Osteoblast (primary cell): ENCODE data around the gene TUBA4B. TPM values are rescaled to one million over a fixed set of nuclear protein-coding genes. Genes with fewer than 3 reads are reported as not detected.

Experiments
- DNase-seq: peaks from one replicate; pipeline ENCODE4 v3.0.0; 2011; ENCODE audit warnings: low spot score, mixed read lengths; ENCODE audit not compliant: insufficient read length; ENCODE audit errors: missing footprints
- H2AFZ ChIP-seq: 2 replicates; pipeline ENCODE4 v1.6.0; 2011; ENCODE audit warnings: mild to moderate bottlenecking, low read length
- H3K27ac ChIP-seq: 2 replicates; pipeline ENCODE4 v1.5.1; 2011; ENCODE audit warnings: mild to moderate bottlenecking, low read depth, low read length, moderate library complexity
- H3K27me3 ChIP-seq: 2 replicates; pipeline ENCODE4 v1.6.0; 2012; ENCODE audit warnings: mild to moderate bottlenecking, control low read depth, inconsistent platforms, low read length, moderate library complexity; ENCODE audit not compliant: insufficient read depth
- H3K36me3 ChIP-seq: 2 replicates; pipeline ENCODE4 v1.5.1; 2011; ENCODE audit warnings: mild to moderate bottlenecking, low read length, control low read depth, moderate library complexity; ENCODE audit not compliant: insufficient read depth
- H3K4me1 ChIP-seq: 2 replicates; pipeline ENCODE4 v1.5.1; 2011; ENCODE audit warnings: mild to moderate bottlenecking, low read length, control low read depth, moderate library complexity; ENCODE audit not compliant: insufficient read depth
- H3K4me2 ChIP-seq: 2 replicates; pipeline ENCODE4 v1.6.0; 2011; ENCODE audit warnings: mild to moderate bottlenecking, low read length; ENCODE audit not compliant: insufficient read depth
- H3K4me3 ChIP-seq: fragments of 200-600 bp; sonication (generic); 3 replicates; pipeline ENCODE4 v1.5.1; 2012; ENCODE audit warnings: mild to moderate bottlenecking, low read length, inconsistent platforms; ENCODE audit not compliant: insufficient read depth
- H3K79me2 ChIP-seq: 2 replicates; pipeline ENCODE4 v1.6.0; 2012; ENCODE audit warnings: mild to moderate bottlenecking, low read length, control low read depth, inconsistent platforms; ENCODE audit not compliant: insufficient read depth
- H3K9me3 ChIP-seq: 2 replicates; pipeline ENCODE4 v1.5.1; 2011; ENCODE audit warnings: low read depth, low read length, control low read depth
- H4K20me1 ChIP-seq: 2 replicates; pipeline ENCODE4 v1.6.0; 2012; ENCODE audit warnings: mild to moderate bottlenecking, low read length, control low read depth; ENCODE audit not compliant: insufficient read depth
- total RNA-seq: library from RNA; depleted of rRNA; stranded (reverse); fragments of >200 nt; gene quantifications from 2 replicates; pipeline ENCODE4 v1.2.3, GENCODE V29; 2012
- TF ChIP-seq, protein P1 (sequence below): IDR thresholded peaks from 2 replicates; pipeline ENCODE4 v1.5.1; 2011; ENCODE audit warnings: mild to moderate bottlenecking, low read depth, low read length, moderate library complexity; ENCODE audit errors: extremely low read depth

TUBA4B gene
- total RNA-seq, 1 donor, result not detected

GRCh38 chr2:219273937-219274336 lies 20.9 kb downstream of the TUBA4B start:
- Histone ChIP-seq H3K36me3 (no peaks in the 10 kb centered on the region), H3K27me3 (no peaks in the 10 kb centered on the region), H3K9me3 (no peaks in the 10 kb centered on the region), H2AFZ (peak overlapping the region; percentile 18), H3K79me2 (no peaks in the 10 kb centered on the region), H3K4me1 (peaks cover 33% of the 10 kb centered on the region), H3K4me2 (peak overlapping the region; percentile 58), H3K27ac (peak overlapping the region; percentile 90), H3K4me3 (peak overlapping the region; percentile 11), H4K20me1 (no peaks in the 10 kb centered on the region)
- TF ChIP-seq, protein P1, sequence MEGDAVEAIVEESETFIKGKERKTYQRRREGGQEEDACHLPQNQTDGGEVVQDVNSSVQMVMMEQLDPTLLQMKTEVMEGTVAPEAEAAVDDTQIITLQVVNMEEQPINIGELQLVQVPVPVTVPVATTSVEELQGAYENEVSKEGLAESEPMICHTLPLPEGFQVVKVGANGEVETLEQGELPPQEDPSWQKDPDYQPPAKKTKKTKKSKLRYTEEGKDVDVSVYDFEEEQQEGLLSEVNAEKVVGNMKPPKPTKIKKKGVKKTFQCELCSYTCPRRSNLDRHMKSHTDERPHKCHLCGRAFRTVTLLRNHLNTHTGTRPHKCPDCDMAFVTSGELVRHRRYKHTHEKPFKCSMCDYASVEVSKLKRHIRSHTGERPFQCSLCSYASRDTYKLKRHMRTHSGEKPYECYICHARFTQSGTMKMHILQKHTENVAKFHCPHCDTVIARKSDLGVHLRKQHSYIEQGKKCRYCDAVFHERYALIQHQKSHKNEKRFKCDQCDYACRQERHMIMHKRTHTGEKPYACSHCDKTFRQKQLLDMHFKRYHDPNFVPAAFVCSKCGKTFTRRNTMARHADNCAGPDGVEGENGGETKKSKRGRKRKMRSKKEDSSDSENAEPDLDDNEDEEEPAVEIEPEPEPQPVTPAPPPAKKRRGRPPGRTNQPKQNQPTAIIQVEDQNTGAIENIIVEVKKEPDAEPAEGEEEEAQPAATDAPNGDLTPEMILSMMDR, result no peak
- peak; percentile 70 for DNase-seq

GRCh38 chr2:219274361-219274921 lies 21.4 kb downstream of the TUBA4B start:
- H3K4me3 ChIP-seq, result peak overlapping the region; percentile 11
- H3K4me1 ChIP-seq, result peaks cover 33% of the 10 kb centered on the region
- H3K36me3 ChIP-seq, result no peaks in the 10 kb centered on the region
- no peaks in the 10 kb centered on the region for H3K79me2 ChIP-seq
- H3K4me2 ChIP-seq, result peak overlapping the region; percentile 58
- no peaks in the 10 kb centered on the region for H4K20me1 ChIP-seq
- TF ChIP-seq, protein P1, result no peak
- peak overlapping the region; percentile 90 for H3K27ac ChIP-seq
- no peaks in the 10 kb centered on the region for H3K27me3 ChIP-seq
- H2AFZ ChIP-seq, result peak overlapping the region; percentile 18
- peak; percentile 91 for DNase-seq
- H3K9me3 ChIP-seq, result no peaks in the 10 kb centered on the region

GRCh38 chr2:219277703-219278654 lies 24.9 kb downstream of the TUBA4B start:
- peak overlapping the region; percentile 97 for H3K27ac ChIP-seq
- H3K36me3 ChIP-seq, result peaks cover 22% of the 10 kb centered on the region
- TF ChIP-seq, protein P1, result peak; percentile 99
- H3K4me3 ChIP-seq, result peak overlapping the region; percentile 75
- H3K79me2 ChIP-seq, result peaks cover 15% of the 10 kb centered on the region
- peak overlapping the region; percentile 81 for H3K4me2 ChIP-seq
- H4K20me1 ChIP-seq, result peaks cover 2% of the 10 kb centered on the region
- H3K4me1 ChIP-seq, result peaks cover 40% of the 10 kb centered on the region
- DNase-seq, result peak; percentile 92
- H3K27me3 ChIP-seq, result no peaks in the 10 kb centered on the region
- no peaks in the 10 kb centered on the region for H3K9me3 ChIP-seq
- peak overlapping the region; percentile 91 for H2AFZ ChIP-seq

DNA sequence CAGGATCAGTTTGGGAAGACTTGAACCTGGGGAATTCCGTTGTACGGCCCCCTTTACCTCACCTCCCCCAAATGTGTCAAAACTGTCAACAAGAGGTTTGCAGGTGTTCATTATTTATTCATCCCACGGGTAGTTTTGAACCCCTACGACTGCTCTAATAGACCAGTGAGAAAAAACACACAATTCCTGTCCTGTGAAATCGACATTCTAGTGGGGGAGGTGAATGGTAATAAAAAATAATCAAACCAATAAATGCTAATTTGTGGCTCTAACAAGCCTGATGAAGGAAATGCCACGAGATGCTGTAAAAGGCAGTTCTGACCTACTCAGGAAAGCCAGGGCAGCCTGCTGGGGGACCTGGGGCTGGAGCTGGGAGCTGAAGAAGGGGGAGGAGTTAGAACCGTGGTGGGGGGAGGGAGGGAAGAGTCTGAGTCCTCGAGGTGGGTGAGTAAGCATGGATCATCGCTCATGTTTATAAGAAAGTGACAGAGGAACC lies 25.7 kb downstream of the TUBA4B start:
- Histone ChIP-seq H3K4me2 (peak overlapping the region; percentile 81), H3K79me2 (peaks cover 15% of the 10 kb centered on the region), H3K4me1 (peaks cover 37% of the 10 kb centered on the region), H3K36me3 (peaks cover 26% of the 10 kb centered on the region), H2AFZ (peak overlapping the region; percentile 2), H3K27ac (peak overlapping the region; percentile 97), H3K27me3 (no peaks in the 10 kb centered on the region), H4K20me1 (peaks cover 2% of the 10 kb centered on the region), H3K4me3 (peak overlapping the region; percentile 75), H3K9me3 (no peaks in the 10 kb centered on the region)
- TF ChIP-seq, protein P1, result no peak
- no peak for DNase-seq
